SIG-M5 treated with dmso at 0.1 percent for 504 hours (cell line): Measurements from ENCODE around the gene HPCAL4.

Source experiments
- DNase-seq: peaks from one replicate; lab custom pipeline; 2025; ENCODE audit not compliant: unreplicated experiment; lab: John Stamatoyannopoulos, UW

Gene HPCAL4

GRCh38 chr1:39691383-39692151 is at the start of gene HPCAL4:
TSS of gene HPCAL4 (minus strand) at chr1:39691433. CDS start at chr1:39684603, 6,830 bp downstream.
- peak; percentile 78 for DNase-seq

GRCh38 chr1:39738622-39739366 is 47.6 kb upstream of the HPCAL4 start, which contains the start of gene PPIE:
TSS of gene PPIE (plus strand) at chr1:39738882. CDS start at chr1:39738901, 19 bp downstream.
- DNase-seq, result peak; percentile 90

- DNase-seq, result no peak
These were observed 46.4 kb upstream of the HPCAL4 start for GRCh38 chr1:39737546-39738169.

- DNase-seq, result no peak
These were observed 44.5 kb upstream of the HPCAL4 start for GRCh38 chr1:39735731-39736130.

GRCh38 chr1:39733161-39733560 is 41.9 kb upstream of the HPCAL4 start:
- DNase-seq, result no peak

- no peak for DNase-seq
These were observed 41.5 kb upstream of the HPCAL4 start for GRCh38 chr1:39732730-39733129.

- DNase-seq, result no peak
These were observed 38.6 kb upstream of the HPCAL4 start for GRCh38 chr1:39729842-39730241.

- no peak for DNase-seq
These were observed 37.8 kb upstream of the HPCAL4 start for GRCh38 chr1:39729030-39729429.

GRCh38 chr1:39727932-39728317 is 36.7 kb upstream of the HPCAL4 start:
- DNase-seq, result no peak

GRCh38 chr1:39727221-39727931 is 36.1 kb upstream of the HPCAL4 start:
- DNase-seq, result no peak

GRCh38 chr1:39726600-39726999 is 35.4 kb upstream of the HPCAL4 start:
- no peak for DNase-seq

- DNase-seq, result no peak
These were observed 31.3 kb upstream of the HPCAL4 start for GRCh38 chr1:39722495-39722894.

GRCh38 chr1:39721664-39722063 is 30.4 kb upstream of the HPCAL4 start:
- DNase-seq, result no peak

GRCh38 chr1:39720094-39720999 is 29.1 kb upstream of the HPCAL4 start:
- peak; percentile 78 for DNase-seq

GRCh38 chr1:39717809-39718208 is 26.6 kb upstream of the HPCAL4 start:
- DNase-seq, result no peak

GRCh38 chr1:39713557-39713956 is 22.3 kb upstream of the HPCAL4 start:
- DNase-seq, result no peak

GRCh38 chr1:39711966-39712340 is 20.7 kb upstream of the HPCAL4 start:
- no peak for DNase-seq

GRCh38 chr1:39711104-39711965 is 20.1 kb upstream of the HPCAL4 start:
- no peak for DNase-seq

GRCh38 chr1:39707506-39707905 is 16.3 kb upstream of the HPCAL4 start:
- DNase-seq, result no peak
